Measurements from ENCODE around the gene PHACTR4. TPM values are rescaled to one million over a fixed set of nuclear protein-coding genes. Genes with fewer than 3 reads are reported as not detected.
"Not testable (repeated sequence)": the region's sequence is repeated elsewhere in the genome, so short reads cannot be mapped to it uniquely, and the experiment has no call there.

PHACTR4 gene
- total and polyA plus RNA-seq, 2 experiments from 2014 or later: 35.4 to 47.1 TPM

- TF ChIP-seq ZNF462 (CRISPR knock-in tag; IDR thresholded peaks at IDR 0.05) (no peak), CREB1 (CRISPR knock-in tag; IDR thresholded peaks at IDR 0.05; ENCODE audit: low read depth) (no peak), POLR2AphosphoS5 (IDR thresholded peaks at IDR 0.05; ENCODE audit: low read depth) (no peak), ZNF114 (CRISPR knock-in tag; IDR thresholded peaks at IDR 0.05) (no peak), NANOG (IDR thresholded peaks at IDR 0.05; ENCODE audit: borderline replicate concordance) (no peak), ETS1 (IDR thresholded peaks at IDR 0.05) (no peak), EZH2phosphoT487 (IDR thresholded peaks at IDR 0.05; ENCODE audit: unreplicated experiment) (no peak)
- TF ChIP-seq, protein P1, sequence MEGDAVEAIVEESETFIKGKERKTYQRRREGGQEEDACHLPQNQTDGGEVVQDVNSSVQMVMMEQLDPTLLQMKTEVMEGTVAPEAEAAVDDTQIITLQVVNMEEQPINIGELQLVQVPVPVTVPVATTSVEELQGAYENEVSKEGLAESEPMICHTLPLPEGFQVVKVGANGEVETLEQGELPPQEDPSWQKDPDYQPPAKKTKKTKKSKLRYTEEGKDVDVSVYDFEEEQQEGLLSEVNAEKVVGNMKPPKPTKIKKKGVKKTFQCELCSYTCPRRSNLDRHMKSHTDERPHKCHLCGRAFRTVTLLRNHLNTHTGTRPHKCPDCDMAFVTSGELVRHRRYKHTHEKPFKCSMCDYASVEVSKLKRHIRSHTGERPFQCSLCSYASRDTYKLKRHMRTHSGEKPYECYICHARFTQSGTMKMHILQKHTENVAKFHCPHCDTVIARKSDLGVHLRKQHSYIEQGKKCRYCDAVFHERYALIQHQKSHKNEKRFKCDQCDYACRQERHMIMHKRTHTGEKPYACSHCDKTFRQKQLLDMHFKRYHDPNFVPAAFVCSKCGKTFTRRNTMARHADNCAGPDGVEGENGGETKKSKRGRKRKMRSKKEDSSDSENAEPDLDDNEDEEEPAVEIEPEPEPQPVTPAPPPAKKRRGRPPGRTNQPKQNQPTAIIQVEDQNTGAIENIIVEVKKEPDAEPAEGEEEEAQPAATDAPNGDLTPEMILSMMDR (conservative IDR thresholded peaks at IDR 0.05; ENCODE audit: low read depth in 2 of 2): no peak
Measured at GRCh38 chr1:28380394-28380793, 10.9 kb downstream of the PHACTR4 start (continued).

DNA sequence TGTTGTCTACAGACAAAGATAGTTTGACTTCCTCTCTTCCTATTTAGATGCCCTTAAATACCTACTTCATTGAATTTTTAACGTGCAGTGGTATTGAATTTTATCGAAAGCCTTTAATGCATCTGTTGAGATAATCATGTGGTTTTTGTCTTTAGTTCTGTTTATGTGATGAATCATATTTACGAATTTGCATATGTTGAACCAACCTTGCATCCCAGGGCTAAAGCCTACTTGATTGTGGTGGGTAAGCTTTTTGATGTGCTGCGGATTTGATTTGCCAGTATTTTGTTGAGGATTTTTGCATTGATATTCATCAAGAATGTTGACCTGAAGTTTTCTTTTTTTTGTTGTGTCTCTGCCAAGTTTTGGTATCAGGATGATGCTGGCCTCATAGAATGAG, 14.2 kb downstream of the PHACTR4 start:
- not testable (repeated sequence) for H3K27ac Mint-ChIP-seq; H2AFZ ChIP-seq; H3K9me3 Mint-ChIP-seq; H3K4me1 Mint-ChIP-seq; H3K27me3 Mint-ChIP-seq (ENCODE audit: insufficient read depth, low read depth, poor library complexity); H3K9me2 ChIP-seq (ENCODE audit: insufficient read depth); DNase-seq (ENCODE audit: low spot score); H3F3A ChIP-seq (replicated peaks; ENCODE audit: low read depth); H3K27ac ChIP-seq (ENCODE audit: low read depth); H3K4me1 ChIP-seq (ENCODE audit: insufficient read depth); H3K4me2 ChIP-seq; ATAC-seq; H3K36me3 ChIP-seq (ENCODE audit: insufficient read depth); H3K4me3 ChIP-seq; H3K27me3 ChIP-seq (ENCODE audit: insufficient read depth); H3K4me3 Mint-ChIP-seq
- Histone ChIP-seq H4K20me1 (replicated peaks; ENCODE audit: insufficient read depth) (peaks cover 53% of the 10 kb centered on the region), H3K79me2 (replicated peaks; ENCODE audit: insufficient read depth) (peaks cover 97% of the 10 kb centered on the region)
- H3K36me3 Mint-ChIP-seq (ENCODE audit: low read depth): peaks cover 18% of the 10 kb centered on the region

Measured in GM23338 (cell line).